ENCODE results near the gene ZNF750.

Gene ZNF750

GRCh38 chr17:82832881-82833475 lies 6.8 kb downstream of the ZNF750 start:
- DNase-seq = no peak

DNA sequence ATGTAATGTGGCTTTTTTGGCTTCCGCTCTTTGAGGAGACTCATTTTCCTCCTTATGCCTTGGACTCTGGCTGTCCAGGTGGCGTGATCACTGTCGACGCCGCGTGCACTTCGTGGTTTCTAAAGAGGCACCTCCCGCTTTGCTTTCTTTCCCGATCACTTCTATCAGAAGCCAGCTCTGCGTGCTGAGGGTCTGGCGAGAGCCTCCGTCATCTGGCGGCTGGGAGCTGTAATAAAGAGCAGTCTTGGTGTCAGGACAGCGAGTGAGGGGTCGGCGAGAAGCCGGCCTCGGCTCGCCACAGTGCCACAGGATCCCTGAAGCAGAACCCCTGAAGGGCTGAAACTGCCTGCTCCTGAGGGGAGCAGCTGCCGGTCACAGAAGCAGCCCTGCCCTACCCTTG lies 7.4 kb downstream of the ZNF750 start:
- DNase-seq = no peak

DNA sequence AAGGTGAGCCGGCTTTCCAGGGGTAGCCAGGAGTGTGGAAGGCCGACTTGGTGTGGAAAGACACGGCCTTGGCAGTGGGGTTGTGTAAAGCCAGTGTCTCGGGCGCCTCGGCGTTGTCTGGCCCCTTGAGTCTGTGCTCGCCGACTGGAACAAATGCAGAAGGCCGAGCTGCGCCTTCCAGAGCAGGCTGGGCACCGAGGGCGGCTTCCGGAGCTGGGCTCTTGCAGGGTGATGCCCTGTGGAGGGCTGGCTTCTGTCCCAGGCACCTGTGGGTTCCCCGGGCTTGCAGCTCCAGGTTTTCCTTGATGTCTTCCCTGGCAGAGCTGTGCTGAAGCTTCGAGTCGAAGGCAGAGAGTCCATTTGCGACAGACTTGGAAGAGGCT lies 8.0 kb downstream of the ZNF750 start:
- DNase-seq = no peak

DNA sequence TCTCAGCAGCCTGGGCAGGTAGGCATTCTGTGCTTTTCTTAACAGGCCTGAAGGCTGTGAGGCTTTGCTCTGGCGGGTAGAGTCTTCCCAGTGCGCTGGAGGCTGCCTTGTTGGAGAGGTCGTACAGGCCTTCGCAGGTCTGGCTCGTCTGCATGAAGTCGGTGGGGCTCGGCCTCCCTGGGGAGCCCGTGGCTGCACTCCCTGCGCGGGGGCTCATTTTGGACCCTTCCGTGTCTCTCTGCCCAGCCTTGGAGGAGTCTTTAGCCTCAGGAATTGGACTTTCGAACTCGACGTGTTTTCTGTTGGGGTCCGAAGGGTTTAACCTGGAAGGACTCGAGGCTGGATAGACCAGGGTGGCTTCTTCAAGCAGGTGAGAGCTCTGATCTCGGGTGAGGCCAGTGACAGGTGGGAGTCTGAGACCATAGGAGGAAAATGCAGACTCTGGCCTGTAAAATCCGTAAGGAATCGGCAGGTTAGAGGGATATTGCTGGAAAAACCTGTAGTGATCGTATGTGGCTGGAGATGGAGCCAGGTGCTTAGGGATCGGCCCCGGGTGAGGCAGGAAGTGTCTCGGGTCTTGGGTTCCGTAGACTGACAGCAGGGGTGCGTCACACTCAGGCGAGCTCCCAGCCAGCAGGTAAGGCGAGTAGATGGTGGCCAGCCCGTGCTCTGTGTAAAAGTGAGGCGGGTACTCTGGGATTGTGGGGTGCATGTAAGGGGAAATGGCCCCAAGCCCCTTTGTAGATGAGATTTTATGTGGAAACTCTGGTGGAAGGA lies 8.6 kb downstream of the ZNF750 start:
- DNase-seq = no peak

GRCh38 chr17:82830249-82830661 lies 9.6 kb downstream of the ZNF750 start:
- no peak for DNase-seq

- DNase-seq = no peak
Measured at GRCh38 chr17:82828875-82829487, 10.8 kb downstream of the ZNF750 start.

DNA sequence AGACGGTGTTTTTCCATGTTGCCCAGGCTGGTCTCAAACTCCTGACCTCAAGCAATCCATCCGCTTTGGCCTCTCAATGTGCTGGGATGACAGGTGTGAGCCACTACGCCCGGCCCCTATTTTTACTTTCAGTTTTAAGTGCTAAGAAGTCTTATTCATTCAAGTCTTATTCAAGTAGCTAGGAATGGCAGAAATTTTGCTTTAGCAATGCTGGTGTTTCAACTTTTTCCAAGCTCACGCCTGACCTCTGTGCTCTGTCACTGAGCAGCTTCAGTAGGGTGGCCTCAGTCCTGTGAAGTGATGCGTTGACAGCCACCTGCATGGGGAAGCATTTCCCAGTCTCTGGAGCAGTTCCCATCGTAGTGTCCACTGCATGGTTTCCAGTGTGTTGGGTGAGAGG lies 12.9 kb downstream of the ZNF750 start:
- no peak for DNase-seq

DNA sequence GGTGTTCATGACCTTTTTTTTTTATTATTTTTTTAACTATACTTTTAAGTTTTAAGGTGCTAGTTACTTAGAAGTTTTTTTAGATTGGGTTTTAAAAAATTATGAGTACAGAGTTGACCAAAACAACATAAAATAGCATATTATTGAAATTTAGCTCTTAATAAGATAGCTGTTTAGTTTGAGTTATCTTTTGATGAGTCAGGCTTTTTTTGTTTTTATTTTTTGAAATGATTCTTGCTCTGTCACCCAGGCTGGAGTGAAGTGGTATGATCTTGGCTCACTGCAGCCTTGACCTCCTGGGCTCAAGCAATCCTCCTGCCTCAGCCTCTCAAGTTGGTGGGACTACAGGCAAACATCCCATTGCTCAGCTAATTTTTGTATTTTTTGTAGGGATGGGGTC lies 13.6 kb downstream of the ZNF750 start:
- DNase-seq = no peak

GRCh38 chr17:82825540-82826124 lies 14.2 kb downstream of the ZNF750 start:
- DNase-seq = no peak

- DNase-seq = no peak
Measured at GRCh38 chr17:82823004-82823403, 16.8 kb downstream of the ZNF750 start.

DNA sequence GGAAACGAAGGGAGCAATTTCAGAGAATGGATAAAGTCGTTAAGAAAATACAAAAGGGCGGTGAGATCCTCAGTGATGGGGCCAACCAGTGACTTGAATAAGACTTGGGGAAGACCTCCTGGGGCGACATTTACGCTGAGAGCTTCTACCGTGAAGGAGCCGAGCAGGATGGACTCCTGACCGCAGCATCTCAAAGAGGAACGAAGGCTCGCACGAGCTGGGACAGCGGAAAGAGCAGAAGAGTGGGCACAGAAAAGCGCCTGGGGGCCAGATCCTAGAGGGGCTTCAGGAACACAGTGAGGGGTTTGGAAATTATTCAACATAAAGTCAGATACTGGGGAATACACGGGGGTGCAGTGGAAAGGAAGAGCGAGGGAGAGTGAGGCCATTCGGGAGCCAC lies 17.5 kb downstream of the ZNF750 start:
- no peak for DNase-seq

- no peak for DNase-seq
Measured at GRCh38 chr17:82821554-82821953, 18.3 kb downstream of the ZNF750 start.

DNA sequence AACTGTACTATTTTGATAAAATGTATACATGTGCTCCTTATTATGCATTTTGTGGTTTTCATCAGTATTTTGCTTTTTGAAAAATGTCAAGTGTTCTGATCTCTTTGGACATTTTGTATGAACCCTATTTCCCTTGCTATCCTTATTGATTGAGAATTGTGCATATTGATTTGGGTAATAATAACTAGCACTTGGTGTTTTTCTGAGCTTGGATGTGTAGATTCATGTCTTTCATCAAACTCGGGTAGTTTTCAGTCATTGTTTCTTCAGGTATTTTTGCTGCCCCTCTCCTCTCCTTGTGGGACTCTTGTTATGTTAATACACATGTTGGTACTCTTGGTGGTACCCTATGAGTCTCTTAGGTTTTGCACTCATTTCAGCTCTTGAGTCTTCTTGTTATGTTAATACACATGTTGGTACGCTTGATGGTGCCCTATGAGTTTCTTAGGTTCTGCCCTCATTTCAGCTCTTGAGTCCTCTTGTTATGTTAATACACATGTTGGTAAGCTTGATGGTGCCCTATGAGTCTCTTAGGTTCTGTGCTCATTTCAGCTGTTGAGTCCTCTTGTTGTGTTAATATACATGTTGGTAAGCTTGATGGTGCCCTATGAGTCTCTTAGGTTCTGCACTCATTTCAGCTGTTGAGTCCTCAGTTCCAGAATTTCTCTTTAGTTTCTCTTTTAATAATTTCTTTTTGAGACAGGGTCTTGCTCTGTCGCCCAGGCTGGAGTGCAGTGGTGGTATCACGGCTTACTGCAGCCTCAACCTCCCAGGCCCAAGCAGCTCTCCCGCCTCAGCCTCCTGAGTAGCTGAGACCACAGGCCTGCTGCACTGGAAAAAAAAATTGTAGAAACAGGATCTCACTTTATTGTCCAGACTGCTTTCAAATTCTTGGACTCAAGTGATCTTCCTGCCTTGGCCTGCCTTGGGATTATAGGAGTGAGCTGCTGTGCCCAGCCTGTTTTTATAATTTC lies 19.3 kb downstream of the ZNF750 start:
- DNase-seq = no peak

GRCh38 chr17:82817947-82818346 lies 21.9 kb downstream of the ZNF750 start:
- no peak for DNase-seq

DNA sequence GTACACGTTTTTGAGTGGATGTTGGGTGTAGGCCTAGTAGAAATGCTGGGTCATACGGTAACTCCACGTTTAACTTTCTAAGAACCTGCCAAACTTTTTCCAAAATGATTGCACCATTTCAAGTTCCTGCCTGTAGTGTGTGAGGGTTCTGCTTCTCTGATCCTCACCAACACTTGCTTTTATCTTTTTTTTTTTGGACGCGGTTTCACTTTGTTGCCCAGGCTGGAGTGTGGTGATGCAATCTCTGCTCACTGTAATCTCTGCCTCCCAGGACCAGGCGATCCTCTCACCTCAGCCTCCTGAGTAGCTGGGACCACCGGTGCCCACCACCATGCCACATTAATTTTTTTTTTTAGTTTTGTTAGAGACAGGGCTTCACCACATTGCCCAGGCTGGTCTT lies 23.5 kb downstream of the ZNF750 start:
- no peak for DNase-seq

GRCh38 chr17:82815790-82816305 lies 24.0 kb downstream of the ZNF750 start:
- no peak for DNase-seq

GRCh38 chr17:82815354-82815753 lies 24.5 kb downstream of the ZNF750 start:
- no peak for DNase-seq

DNA sequence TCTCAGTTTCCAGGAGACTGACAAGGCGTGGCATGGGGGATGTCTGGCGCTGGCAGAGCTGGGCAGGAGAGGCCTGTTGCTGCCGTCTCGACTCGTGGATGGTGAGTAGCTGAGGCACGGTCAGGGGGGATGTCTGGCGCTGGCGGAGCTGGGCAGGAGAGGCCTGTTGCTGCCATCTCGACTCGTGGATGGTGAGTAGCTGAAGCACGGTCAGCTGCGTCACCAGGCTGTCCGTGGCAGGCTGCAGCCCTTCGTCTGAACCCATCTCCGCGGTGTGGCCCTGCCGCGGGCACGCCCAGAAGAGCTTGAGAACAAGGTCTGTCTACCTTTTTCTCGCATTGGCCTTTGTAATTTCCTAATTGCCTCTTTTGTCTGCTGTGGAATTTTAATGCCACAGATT lies 25.0 kb downstream of the ZNF750 start:
- DNase-seq = no peak

DNA sequence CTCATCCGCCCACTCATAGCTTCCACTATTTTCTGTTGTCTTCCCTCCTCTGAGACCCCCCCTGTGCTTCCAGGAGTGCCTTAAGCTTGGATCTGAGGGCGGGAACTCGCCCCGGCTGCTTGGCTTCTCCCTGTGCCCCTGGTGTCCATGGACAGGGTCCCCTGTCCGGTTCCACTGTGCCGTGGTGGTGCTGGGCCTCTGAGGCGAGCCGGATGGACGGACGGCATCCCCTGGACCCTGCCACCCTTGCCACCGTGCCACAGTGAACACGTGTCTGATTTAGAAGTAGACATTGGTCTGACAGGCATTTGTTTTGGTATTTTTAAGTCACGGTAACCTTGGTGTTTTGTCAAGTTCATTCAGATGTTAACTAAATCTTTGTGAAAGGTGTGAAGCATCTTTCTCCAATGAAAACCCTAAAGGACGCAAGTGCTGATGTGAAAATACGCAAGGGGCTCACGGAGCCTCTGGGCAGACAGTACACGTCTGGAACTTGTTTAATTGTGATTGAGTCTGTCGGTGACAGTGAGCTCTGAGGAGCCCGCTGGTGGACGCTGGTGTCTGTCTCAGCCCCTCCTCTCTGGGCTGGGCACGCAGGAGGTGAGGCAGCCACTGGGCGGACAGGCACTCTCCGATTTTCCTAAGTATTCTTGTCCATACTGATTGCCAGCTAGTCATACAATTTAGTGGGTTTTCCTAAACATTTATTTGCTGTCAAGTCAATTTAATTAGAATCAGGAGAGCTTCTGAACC lies 26.3 kb downstream of the ZNF750 start:
- DNase-seq = no peak

DNA sequence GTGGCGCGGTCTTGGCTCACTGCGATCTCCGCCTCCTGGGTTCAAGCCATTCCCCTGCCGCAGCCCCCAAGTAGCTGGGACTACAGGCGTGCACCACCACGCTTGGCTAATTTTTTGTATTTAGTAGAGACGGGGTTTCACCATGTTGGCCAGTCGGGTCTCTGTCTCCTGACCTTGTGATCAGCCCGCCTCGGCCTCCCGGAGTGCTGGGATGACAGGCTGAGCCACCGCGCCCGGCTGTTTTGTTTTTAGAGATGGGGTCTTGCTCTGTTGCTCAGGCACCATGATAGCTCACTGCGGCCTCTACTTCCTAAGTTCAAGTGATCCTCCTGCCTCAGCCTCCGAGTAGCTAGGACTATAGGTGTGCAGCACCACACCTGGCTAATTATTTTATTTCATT lies 27.2 kb downstream of the ZNF750 start:
- DNase-seq = no peak

DNA sequence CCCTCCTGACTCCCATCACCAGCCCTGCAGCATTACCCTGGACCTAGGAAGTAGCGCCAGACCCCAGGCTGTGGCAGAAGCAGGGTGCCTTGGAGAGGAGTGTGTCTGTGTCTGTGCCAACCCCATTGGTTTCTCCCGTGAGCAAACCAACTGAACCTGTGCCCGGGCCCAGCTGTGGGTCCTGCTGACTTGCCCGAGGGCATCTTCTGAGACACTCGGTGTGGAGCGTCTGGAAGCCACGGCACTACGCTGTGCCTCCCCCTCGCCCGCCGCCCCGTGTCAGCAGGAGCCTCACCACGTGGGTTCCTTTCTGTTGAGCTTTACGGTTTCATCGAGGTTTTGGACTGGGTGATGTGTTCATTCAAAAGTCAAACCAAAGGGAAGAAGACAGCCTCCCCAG lies 27.8 kb downstream of the ZNF750 start:
- no peak for DNase-seq

Data from GOT3 (cell line).